Adipose tissue (tissue), 3 donors: ENCODE measurements around the gene CCNB1. TPM values are rescaled to one million over a fixed set of nuclear protein-coding genes. Genes with fewer than 3 reads are reported as not detected.
"Not testable (repeated sequence)": the region's sequence is repeated elsewhere in the genome, so short reads cannot be mapped to it uniquely, and the experiment has no call there.

ENCODE experiments used
- H3K27ac ChIP-seq: one replicate; pipeline ENCODE4 v1.5.1; 2013; ENCODE audit warnings: low read depth, low read length
- WGBS, 3 donors: extraction: QIAGEN DNeasy Blood & Tissue Kit; methylation state at CpG; one replicate each; pipeline ENCODE4 v1.1.7; 2013; 5-methylcytosine and 5-hydroxymethylcytosine counted together
- polyA plus RNA-seq, 3 donors: library from polyadenylated mRNA; stranded (reverse); fragments of 200-250 nt; gene quantifications; one replicate each; pipeline ENCODE4 v1.2.3, GENCODE V29; 2013
- donor health status: healthy with polysubstance abuse.
- donor health status: Bipolar disorder and iron deficiency.
- donor health status: healthy.

Gene CCNB1
- polyA plus RNA-seq, 3 donors: 2.4 to 3.3 (median 2.7) TPM

DNA sequence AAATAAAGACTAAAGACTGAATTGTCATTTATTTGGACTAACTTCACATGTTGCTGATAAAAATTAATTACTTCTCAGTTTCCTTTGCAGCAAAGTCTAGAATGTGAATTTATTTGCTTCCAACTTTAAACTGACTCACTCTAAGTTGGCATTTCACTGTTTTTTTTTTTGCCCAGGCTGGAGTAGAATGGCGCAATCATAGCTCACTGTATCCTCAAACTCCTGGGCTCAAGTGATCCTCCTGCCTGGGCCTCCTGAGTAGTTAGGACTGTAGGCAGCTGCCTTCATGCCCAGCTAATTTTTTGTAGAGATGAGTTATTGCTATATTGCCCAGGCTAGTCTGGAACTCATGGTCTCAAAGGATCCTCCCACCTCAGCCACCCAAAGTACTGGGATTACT is 3.5 kb downstream of the CCNB1 start:
- WGBS, 3 donors: 95 to 100% (median 97%) methylated on average over 1 of the region's 1 CpG
- no peak overlapping the region for H3K27ac ChIP-seq

DNA sequence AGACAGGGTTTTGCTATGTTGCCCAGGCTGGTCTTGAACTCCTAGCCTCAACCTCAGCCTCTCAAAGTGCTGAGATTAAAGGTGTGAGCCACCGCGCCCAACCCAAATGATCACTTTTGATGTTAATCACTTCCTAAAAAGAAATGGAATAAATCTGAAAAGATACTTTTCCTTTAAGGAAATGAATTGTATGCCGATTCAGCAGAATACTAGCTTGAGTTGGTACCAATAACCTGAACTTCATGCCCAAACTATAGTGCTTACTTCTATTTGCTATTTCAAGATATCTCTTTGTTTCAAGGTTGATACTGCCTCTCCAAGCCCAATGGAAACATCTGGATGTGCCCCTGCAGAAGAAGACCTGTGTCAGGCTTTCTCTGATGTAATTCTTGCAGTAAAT is 4.0 kb downstream of the CCNB1 start:
- WGBS, 3 donors: 95 to 99% (median 97%) methylated on average over 3 of the region's 3 CpGs

GRCh38 chr5:69181659-69182293 is 14.8 kb downstream of the CCNB1 start:
- not testable (repeated sequence) for H3K27ac ChIP-seq
- WGBS, 3 donors: 88 to 92% (median 91%) methylated on average over 15 of the region's 15 CpGs

More for the DNA sequence above, 4.0 kb downstream of the CCNB1 start:
- H3K27ac ChIP-seq: no peak overlapping the region

DNA sequence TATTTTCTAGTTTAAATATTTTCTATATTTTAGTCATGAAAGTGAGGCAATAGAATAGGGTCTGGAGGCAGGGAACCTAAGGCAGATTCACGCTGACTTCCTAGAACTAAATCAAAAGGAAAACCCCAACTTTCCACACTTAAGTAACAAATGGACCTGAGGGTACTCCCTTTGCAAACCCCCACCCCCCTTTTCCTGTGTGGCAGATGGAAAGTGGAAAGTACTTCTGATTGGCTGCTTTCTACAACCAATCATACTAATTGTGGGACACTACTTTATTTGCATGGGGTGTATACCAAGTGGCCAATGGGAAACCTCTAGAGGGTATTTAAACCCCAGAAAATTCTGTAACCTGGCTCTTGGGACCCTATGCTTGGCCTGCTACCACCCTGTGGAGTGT is 17.7 kb downstream of the CCNB1 start:
- no peak overlapping the region for H3K27ac ChIP-seq
- WGBS, 3 donors: 77 to 95% (median 92%) methylated on average over 1 of the region's 1 CpG

- 92 to 96% (median 93%) methylated on average over 2 of the region's 2 CpGs for WGBS, 3 donors
- no peak overlapping the region for H3K27ac ChIP-seq
These were observed 20.4 kb downstream of the CCNB1 start for GRCh38 chr5:69187342-69187741.

DNA sequence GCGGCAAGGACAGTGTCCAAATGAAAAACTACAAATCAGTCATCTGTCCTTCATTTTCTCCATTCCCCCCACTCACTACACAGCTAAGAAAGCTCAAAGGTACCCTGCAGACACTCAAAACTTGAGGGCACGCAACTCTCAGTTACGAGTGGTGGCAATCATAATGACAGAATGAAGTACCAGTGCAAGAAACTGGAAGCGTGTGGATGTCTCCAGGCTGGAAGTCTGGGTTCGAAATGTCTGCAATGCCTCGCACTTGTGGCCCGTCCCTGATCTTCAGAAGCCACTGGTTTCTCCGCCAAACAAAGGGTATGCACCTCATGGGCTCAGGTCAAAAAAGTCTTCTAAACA is 21.8 kb downstream of the CCNB1 start:
- no peak overlapping the region for H3K27ac ChIP-seq

GRCh38 chr5:69189162-69190086 is 22.5 kb downstream of the CCNB1 start, which contains the start of gene CENPH:
CENPH (plus strand) TSS chr5:69189583; CDS start chr5:69189635, 52 bp downstream.
- H3K27ac ChIP-seq: peak within 1 kb of the TSS; percentile 78
- WGBS, 3 donors: 0% methylated on average over 55 of the region's 55 CpGs

More for the DNA sequence above, 21.8 kb downstream of the CCNB1 start:
- 9 to 26% (median 16%) methylated on average over 8 of the region's 8 CpGs for WGBS, 3 donors

DNA sequence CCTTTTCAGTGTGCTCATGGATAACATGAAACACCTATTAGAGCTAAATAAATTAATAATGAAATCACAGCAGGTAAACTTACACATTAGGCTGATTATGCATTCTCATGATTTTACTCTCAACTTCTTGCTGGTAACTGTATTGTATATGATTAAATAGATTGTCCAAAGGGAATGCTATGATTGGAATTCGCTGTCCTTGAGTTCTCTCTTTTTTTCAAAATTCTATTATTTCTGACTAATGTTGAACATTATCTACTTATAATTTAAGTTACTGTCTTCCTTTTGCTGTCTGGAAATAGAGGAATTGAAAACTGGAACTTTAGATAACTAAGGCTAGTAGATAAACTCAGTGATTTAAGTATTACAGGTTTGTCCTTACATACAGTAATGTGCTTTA is 35.5 kb downstream of the CCNB1 start:
- H3K27ac ChIP-seq: no peak overlapping the region
- 92 to 95% (median 95%) methylated on average over 1 of the region's 1 CpG for whole genome bisulfite sequencing, 3 donors

DNA sequence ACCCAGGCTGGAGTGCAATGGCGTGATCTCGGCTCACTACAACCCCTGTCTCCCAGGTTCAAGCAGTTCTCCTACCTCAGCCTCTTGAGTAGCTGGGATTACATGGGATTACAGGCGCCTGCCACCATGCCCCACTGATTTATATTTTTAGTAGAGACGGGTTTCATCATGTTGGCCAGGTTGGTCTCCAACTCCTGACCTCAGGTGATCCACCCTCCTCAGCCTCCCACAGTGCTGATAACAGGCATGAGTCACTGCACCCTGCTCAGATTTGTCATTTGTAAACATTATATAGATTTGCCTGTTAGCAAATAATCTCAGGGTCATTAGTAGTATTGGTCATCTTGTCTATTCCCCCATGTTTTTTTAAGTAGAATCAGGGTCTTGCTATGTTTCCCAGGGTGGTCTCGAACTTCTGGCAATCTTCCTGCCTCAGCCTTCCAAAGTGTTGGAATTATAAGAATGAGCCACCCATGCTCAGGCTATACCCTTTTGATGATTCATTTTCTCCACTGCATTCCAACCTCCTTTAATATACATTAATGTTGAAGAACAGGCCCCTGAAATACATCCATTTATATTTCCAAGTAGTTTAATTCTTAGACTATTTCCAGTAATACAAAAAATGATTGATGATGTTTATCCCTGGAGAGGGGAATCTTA is 39.7 kb downstream of the CCNB1 start:
- H3K27ac ChIP-seq: no peak overlapping the region
- 86 to 96% (median 93%) methylated on average over 5 of the region's 5 CpGs for WGBS, 3 donors

GRCh38 chr5:69209602-69210001 is 42.7 kb downstream of the CCNB1 start:
- H3K27ac ChIP-seq: no peak overlapping the region
- WGBS, 3 donors: 80 to 84% (median 81%) methylated on average over 2 of the region's 2 CpGs

- 89 to 92% (median 90%) methylated on average over 2 of the region's 2 CpGs for WGBS, 3 donors
- no peak overlapping the region for H3K27ac ChIP-seq
These were observed 44.2 kb downstream of the CCNB1 start for GRCh38 chr5:69211200-69211599.

- 89 to 96% (median 91%) methylated on average over 2 of the region's 2 CpGs for WGBS, 3 donors
- no peak overlapping the region for H3K27ac ChIP-seq
These were observed 45.1 kb downstream of the CCNB1 start for GRCh38 chr5:69212022-69212421.

GRCh38 chr5:69213513-69214215 is 46.7 kb downstream of the CCNB1 start:
- WGBS, 3 donors: 94 to 98% (median 94%) methylated on average over 4 of the region's 4 CpGs
- H3K27ac ChIP-seq: no peak overlapping the region

- WGBS, 3 donors: 36 to 56% (median 47%) methylated on average over 6 of the region's 6 CpGs
These were observed 50.2 kb downstream of the CCNB1 start for GRCh38 chr5:69217151-69217511.

GRCh38 chr5:69217548-69218526 is 50.9 kb downstream of the CCNB1 start:
- no peak overlapping the region for H3K27ac ChIP-seq
- 0% methylated on average over 72 to 73 of the region's 73 CpGs for WGBS, 3 donors

More at GRCh38 chr5:69217151-69217511, 50.2 kb downstream of the CCNB1 start:
- H3K27ac ChIP-seq: no peak overlapping the region

- H3K27ac ChIP-seq: no peak overlapping the region
These were observed 53.0 kb downstream of the CCNB1 start for GRCh38 chr5:69219939-69220338.

GRCh38 chr5:69220371-69220770 is 53.4 kb downstream of the CCNB1 start:
- 93 to 97% (median 96%) methylated on average over 16 to 18 of the region's 18 CpGs for WGBS, 3 donors
- H3K27ac ChIP-seq: not testable (repeated sequence)
